Measurements from ENCODE around the gene CPOX. TPM values are rescaled to one million over a fixed set of nuclear protein-coding genes. Genes with fewer than 3 reads are reported as not detected.
A peak's percentile ranks its signal among the peaks of the same experiment; 100 is the strongest.

The CPOX gene
- total and polyA plus RNA-seq, 10 of the 15 experiments (the other 5 are each of a cell fraction or from before 2014, with no cell fraction given) = 40.7 to 72.6 (median 64.5) TPM

- intact Hi-C loops (cut with micrococcal nuclease; ENCODE audit: unreplicated experiment) = loop anchor here (2.0 kb wide), 2 partner anchors 167 to 205 kb away; no protein-coding TSS in a partner anchor
- ATAC-seq = no peak
- Histone ChIP-seq H3K4me2 (ENCODE audit: control insufficient read depth, insufficient read depth) (peak overlapping the region; percentile 71), H4K20me1 (ENCODE audit: control insufficient read depth, insufficient read depth) (no peaks in the 10 kb centered on the region), H3K4me1 (ENCODE audit: control insufficient read depth, insufficient read depth, low read length) (peaks cover 42% of the 10 kb centered on the region), H3K9me3 (replicated peaks; ENCODE audit: control insufficient read depth, insufficient read depth, low read length) (no peaks in the 10 kb centered on the region; the same call in 2 of the 3 replicates), H3K79me2 (ENCODE audit: control insufficient read depth, insufficient read depth, low read length) (peaks cover 68% of the 10 kb centered on the region), H3K27me3 (replicated peaks in 1 of 2; ENCODE audit: control insufficient read depth in 2 of 2, insufficient read depth in 2 of 2, low read length in 1 of 2) (no peaks in the 10 kb centered on the region), H3K9ac (ENCODE audit: control insufficient read depth, insufficient read depth, low read length) (peak overlapping the region; percentile 99), H3K4me3 (peak overlapping the region; percentile 26; the same call in 1 of the 2 replicates), H3K27ac (ENCODE audit: control insufficient read depth, insufficient read depth) (peak overlapping the region; percentile 100), H2AFZ (ENCODE audit: control insufficient read depth, low read depth, low read length) (no peak overlapping the region), H3K36me3 (ENCODE audit: control insufficient read depth in 2 of 2, insufficient read depth in 2 of 2, low read length in 1 of 2) (no peaks in the 10 kb centered on the region; a peak in 1 of 4 replicates)
- CTCF ChIA-PET = interaction anchor here (0.7 to 2.2 kb wide), 5 partner anchors 14 to 237 kb away, joined by 3 to 7 read pairs (median 3); no protein-coding TSS in a partner anchor
- no peak for DNase-seq (ENCODE audit: low read depth, low spot score)
- WGBS (ENCODE audit: insufficient coverage, insufficient replicate concordance, low lambda C conversion rate, missing lambda C conversion rate) = 89% methylated on average over 6 of the region's 6 CpGs
- RAD21 ChIA-PET (ENCODE audit: unreplicated experiment) = interaction anchor here (0.7 to 20.2 kb wide), 11 partner anchors 8 to 169 kb away, joined by 3 to 511 read pairs (median 4); partner anchors contain the start of gene GPR15
- no peak for FAIRE-seq
- POLR2A ChIA-PET = interaction anchor here (0.6 to 23.2 kb wide), 10 partner anchors 9 to 417 kb away, joined by 3 to 350 read pairs (median 4); partner anchors contain the start of genes CLDND1 and GPR15
- SMC1A ChIA-PET (ENCODE audit: uncharacterized antibody, unreplicated experiment) = interaction anchor here (0.9 to 23.6 kb wide), 12 partner anchors 8 to 162 kb away, joined by 3 to 603 read pairs (median 9); partner anchors contain the start of genes CLDND1, CPOX and GPR15
- in situ Hi-C loops (cut with MboI) = no loop called here
- TF ChIP-seq MLLT1 (IDR thresholded peaks at IDR 0.05) = peak; percentile 80
- TF ChIP-seq PML (IDR thresholded peaks at IDR 0.05; ENCODE audit: low read length) = 0 out of 2 replicates have a peak, but pooled peaks have one; percentile 30
- TF ChIP-seq KLF5 (IDR thresholded peaks at IDR 0.05; ENCODE audit: partially characterized antibody) = no peak
- TF ChIP-seq BCL3 (IDR thresholded peaks at IDR 0.05; ENCODE audit: borderline replicate concordance, insufficient read depth, low read depth, low read length, poor library complexity, severe bottlenecking) = peak; percentile 90
- TF ChIP-seq CUX1 (IDR thresholded peaks at IDR 0.05; ENCODE audit: insufficient replicate concordance, low read depth, low read length) = peak; percentile 58
- no peak for TF ChIP-seq SMAD5 (IDR thresholded peaks at IDR 0.05; ENCODE audit: low read depth)
- peak; percentile 75; the same call in 1 of the 2 replicates for TF ChIP-seq TCF12 (IDR thresholded peaks at IDR 0.05; ENCODE audit: low read depth, low read length)
- TF ChIP-seq RUNX3 (IDR thresholded peaks at IDR 0.05; ENCODE audit: low read length) = peak; percentile 75
- no peak for TF ChIP-seq CREM (IDR thresholded peaks at IDR 0.05; ENCODE audit: low read depth)
- TF ChIP-seq POLR2A (IDR thresholded peaks at IDR 0.05; ENCODE audit: low read depth, low read length) = no peak
- TF ChIP-seq HDGF (IDR thresholded peaks at IDR 0.05) = no peak
- no TSS peak for BruUV-seq (replicated peaks)
Observed at GRCh38 chr3:98565843-98566242, 27.6 kb downstream of the CPOX start.

Data from GM12878 (cell line).